Stimulated activated CD8-positive, alpha-beta memory T cell treated with anti-CD3 and anti-CD28 coated beads, Interleukin-7, amount 100 ng/mL, for 4 hours (primary cell): ENCODE data around the gene FRZB.
"Not testable (repeated sequence)": the region's sequence is repeated elsewhere in the genome, so short reads cannot be mapped to it uniquely, and the experiment has no call there.

Experiments
- DNase-seq, 2 donors: peaks; one replicate each; pipeline ENCODE4 v3.0.0-alpha.2; 2020; ENCODE audit warnings: low read depth in 2 of 2

Gene FRZB, protein sequence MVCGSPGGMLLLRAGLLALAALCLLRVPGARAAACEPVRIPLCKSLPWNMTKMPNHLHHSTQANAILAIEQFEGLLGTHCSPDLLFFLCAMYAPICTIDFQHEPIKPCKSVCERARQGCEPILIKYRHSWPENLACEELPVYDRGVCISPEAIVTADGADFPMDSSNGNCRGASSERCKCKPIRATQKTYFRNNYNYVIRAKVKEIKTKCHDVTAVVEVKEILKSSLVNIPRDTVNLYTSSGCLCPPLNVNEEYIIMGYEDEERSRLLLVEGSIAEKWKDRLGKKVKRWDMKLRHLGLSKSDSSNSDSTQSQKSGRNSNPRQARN

DNA sequence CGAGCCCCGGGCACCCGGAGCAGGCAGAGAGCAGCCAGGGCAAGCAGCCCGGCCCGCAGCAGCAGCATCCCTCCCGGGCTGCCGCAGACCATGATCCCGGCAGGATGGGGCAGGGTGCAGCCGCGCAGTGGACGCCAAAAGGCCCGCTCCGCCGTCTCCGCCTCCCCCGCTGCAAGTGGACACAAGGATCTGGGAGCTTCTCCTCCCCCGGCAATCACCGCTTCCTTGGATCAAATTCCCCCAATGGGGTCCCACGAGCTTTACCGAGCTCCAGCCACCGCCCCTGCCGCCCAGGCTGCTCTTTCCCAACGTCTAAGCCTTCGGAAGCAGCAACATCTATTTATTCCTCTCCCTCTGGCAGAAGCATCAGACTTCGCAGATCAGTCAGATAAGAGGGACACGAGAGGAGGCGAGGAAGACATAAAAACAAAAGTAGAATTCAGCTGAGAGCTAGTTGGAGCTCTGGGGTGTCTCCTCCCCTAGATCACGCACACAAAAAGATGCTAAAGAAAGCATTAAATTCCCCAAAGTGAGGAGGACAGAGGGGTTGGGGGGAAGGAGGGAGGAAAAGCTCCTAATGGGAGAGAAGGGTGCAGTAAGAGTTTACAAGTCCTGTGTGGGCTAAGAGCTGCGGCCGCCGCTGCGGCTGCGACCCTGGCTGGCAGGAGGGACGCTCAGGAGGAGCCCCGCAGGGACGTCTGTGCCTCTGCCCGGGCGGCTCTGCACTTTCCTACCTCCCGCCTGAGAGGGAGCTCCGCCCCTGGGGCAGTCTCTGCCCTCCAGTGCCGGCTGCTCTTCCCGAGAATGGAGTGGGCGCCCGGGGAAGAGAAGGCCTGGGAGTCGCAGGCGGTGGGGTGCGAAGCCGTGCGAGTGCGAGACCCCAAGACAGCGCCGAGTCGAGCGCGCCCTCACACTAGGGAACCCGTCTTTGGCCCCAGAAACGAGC is at the start of gene FRZB:
Gene FRZB (minus strand): TSS at position 177 of the 946 bp plus-strand sequence. CDS start 85 bp downstream, at position 92.
- no peak for DNase-seq

DNA sequence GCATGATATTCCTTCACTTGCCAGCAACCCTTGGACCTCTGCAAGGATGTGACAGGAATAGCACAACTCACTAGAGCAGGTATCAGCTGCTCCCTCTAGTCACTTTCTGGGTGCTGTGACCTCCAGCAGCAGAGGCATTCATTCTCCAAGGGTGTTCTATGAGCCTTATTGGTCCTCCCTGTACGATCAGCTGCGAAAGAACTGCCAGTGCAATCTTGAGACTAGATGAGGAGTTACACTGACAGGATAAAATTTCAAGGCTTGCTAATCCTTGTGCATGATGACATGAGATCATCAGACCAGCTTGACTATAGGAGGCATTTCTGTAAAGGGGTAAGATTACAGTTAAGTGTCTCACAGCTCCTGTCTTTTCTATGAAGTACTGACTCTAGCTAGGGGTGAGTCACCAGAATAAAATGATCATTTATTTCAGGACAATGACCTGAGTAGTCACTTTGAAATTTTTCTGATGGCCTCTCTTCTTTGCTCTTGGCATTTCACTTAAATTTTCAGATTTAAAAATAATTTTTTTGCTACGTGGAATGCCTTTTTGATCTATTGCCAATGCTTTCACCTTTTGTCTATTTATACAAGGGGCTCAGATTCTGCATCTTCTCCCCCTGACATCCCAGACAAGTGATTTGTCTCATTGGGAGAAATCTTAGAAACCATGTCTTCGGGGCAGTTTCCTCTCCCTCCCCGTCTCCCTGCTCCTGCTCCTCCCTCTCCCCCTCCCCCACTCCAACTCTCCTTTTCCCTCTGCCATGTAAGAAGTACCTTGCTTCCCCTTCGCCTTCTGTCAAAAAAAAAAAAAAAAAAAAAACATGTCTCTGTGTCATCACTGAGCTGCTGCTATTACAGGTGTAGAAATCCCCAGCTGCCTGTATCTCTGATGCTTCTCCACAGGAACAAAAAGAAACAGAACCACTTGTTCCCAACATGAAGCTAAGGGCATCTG is 49.2 kb upstream of the FRZB start:
- no peak for DNase-seq

DNA sequence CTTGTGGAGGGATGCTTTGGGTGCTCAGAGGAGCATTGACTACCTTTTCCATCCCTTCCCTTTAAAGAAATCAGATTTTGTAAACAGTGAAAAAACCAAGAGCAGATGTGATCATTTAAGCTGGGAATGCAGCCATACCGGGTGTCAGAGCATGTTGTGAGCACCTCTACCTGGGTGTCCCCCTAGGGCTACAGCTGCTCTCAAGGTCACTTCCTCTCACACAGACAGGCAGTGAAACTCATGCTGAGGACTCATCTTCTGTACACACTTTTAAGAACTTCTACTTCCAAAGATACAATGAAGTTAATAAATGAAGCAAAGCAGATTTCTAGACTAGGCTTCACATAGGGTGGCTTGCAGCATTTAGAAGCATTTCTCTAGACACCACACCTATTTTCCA is 48.4 kb upstream of the FRZB start:
- DNase-seq = no peak

DNA sequence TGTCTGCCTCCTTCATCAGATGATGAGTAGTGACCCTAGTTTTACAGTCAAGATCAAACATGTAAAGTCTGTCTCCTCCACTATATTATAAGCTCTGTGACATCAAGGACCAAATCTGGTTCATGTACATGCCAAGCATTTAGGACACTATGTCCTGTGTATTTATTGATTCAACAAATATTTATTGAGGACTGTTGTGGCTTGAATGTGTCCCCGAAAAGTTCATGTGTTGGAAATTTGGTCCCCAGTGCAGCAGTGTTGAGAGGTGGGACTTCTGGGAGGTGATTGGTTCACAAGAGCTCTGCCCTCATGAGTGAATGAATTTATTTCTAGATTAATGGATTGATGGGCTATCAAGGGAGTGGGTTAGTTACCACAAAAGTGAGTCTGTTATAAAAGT is 46.6 kb upstream of the FRZB start:
- no peak for DNase-seq

DNA sequence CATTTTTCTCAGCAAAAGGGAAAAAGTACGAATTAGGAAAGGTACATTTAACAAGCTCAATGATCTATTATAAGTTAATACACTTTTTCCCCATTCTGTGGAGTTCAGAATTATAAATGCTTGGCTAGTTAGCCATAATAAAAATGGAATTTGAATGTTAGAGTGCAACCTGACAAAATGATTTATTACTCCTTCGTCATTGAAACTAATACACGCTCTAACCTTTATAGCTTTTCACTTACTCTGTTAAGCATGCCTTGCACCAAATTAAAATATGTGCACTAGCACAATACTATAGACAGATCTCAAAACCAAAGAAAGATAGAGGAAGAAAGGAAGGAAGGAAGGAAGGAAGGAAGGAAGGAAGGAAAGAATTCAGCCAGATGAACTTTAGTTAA is 46.1 kb upstream of the FRZB start:
- no peak for DNase-seq

DNA sequence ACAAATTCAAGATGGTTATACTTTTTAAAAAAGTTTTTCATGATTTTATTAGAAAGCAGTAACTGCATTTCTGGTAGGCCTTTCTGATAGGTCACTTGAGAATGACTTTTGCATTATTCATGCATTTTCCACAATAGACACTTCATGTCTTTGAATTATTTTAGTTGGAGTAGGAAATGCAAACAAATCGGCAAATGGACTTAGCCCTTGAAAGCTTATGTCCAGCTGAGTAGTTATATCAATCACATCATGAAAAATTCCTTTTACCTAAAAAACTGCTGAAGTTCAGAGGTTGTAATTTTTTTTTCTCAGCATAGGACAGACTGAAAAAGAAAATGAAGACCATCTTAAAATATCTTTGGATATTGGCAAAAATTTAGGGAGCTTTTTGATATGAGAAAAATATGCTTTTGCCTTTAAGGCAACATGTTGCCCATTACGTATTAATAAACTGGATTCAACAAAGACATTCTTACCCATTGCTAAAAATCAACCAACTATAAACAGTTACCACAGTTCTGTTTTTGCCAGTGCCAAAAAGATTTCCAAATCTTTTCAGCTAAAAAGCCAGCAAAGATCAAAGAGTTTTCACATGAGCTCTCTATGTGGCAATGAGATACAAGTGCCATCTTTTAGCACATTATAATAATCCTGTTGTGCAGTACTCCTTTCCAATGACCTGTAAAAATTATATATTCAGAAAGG is 45.5 kb upstream of the FRZB start:
- DNase-seq = no peak

DNA sequence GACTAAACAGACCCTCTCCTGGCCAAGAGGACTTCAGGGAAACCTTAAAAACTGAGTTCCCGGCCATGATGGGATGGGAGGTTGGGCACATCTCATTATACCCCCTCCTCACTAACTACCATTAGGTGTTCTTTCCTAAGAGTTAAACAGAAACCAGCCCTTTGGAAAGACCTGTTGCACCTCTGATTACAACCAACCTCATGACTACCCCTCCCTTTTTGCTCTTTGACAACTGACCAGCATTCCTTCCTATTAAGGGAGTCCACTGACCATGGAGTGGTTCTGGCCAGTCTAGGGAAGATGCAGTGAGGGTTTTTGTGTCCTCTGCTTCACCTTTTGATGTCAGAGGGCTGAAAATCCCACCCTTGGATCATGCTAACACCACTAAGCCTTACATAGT is 44.5 kb upstream of the FRZB start:
- DNase-seq = no peak

DNA sequence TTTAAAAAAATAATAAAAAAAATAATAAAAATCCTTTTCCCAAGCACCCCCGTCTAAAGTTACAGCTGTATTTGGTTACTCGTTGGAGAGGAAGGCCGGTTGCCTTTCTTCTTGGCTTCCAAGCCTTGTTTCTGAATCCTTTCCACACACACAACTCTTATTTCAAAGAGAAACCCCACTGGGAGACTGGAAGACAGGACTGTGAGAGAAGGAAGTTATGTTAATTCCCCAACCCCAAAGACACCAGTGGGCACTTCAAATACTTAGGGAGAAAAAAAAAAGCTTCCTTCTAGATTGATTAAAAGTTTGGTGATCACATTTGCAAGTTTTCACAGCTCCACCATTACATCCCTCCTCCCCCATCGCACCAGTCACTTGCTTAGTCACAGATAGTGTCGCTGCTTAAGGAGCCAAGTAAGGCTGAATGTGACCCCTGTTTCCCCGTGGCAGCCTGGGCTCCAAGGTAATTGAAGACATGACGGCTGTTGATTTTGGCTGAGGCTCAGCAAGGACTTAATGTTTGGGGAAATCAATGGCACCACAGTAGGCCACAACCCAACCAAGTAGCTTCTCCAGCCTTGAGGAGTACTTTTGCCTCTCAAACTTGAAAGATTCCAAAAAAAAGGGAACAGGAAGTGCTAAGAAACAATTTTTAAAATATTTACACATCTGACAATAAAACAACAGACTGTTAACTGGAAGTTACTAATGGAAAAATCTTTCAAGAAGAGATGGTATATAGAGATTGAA is 40.8 kb upstream of the FRZB start:
- DNase-seq = no peak

DNA sequence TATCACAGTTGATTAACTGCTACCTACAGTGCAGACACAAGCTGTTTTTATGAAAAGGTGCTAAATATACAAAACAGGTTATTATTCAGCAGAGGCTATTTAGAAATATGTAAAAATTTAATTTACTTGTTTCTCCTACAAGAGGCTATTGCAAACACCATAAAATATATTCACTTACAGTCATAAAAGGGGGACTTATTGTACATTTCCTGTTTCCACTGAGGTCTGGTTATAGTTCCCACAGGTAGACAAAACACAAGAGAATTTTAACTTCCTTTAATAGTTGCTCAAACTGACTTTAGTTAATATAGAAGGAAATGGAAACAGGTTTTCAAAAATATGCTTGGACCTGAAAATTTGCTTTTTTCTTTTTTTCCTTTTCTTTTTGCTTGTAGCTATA is 40.0 kb upstream of the FRZB start:
- DNase-seq = no peak

DNA sequence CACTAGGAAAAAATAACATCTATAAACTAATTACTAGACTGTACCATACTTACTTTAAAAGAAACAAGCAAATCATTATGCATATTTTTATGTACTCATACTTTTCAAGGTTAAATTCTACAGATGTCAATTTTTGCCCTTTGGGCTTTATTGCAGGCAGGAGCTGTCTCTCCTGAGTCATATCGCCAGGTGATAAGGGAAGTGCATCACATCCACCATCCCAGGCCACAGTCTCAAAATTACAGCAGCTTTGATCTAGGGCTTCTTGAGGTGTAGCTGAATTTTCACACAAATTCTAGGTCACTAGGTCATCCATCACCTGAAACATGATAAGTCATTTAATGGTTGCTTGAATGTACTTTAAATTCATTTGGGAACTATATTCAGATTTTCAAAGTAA is 38.4 kb upstream of the FRZB start:
- DNase-seq = no peak

DNA sequence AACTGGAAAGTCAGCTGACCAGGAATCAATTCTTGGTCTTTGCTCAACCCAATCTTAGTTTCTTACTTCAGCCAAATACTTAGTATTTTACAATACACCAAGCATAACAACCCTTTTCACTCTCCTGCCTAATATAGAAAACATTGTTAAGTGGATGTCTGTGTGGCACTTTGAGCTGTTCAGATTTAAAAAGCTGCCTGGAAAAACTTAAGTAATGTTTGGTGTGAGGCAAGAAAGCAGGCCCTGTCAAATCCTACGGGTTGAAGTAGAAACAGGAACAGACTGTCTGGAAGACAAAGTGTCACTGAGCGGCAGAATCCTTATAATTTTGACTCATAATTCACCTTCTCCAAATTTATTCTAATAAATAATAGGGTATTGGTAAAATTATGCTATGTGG is 37.1 kb upstream of the FRZB start:
- no peak for DNase-seq

DNA sequence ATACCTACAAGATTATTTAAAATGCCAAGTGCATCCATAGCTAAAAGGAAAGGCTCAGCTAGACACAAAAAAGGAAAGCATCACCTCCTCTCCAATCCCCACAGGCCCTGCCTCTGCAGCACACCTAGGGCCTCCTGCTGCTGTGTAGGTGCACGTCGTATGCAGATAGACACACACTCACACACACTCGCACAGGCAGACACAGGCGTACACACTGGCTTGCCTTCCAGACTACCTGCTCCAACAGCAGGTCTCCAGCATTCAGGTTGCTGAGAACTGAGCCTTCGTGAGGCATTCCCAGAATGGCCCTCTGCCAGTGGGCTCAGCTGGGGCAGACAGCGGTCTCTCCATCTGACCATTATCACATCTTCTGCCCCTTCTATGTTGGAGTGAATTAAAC is 35.3 kb upstream of the FRZB start:
- DNase-seq = no peak

DNA sequence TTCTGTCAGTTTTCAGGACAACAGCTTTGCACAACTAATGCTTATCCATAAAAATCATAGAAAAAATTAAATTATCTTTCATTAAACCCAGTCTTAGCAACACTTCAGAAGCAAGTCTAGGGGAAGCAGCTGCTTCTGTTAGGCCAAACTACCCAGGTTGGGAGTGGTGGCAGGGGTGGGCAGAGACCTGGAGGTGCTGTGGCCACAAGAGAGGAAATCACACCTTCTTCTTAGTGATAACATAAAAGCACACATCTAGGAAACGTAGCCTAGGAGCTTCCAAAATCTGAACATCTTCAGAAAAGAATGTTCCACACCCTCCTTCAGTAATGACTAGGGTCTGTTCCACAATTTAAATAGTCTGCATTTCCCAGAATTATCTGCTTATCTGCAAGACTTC is 32.3 kb upstream of the FRZB start:
- no peak for DNase-seq

DNA sequence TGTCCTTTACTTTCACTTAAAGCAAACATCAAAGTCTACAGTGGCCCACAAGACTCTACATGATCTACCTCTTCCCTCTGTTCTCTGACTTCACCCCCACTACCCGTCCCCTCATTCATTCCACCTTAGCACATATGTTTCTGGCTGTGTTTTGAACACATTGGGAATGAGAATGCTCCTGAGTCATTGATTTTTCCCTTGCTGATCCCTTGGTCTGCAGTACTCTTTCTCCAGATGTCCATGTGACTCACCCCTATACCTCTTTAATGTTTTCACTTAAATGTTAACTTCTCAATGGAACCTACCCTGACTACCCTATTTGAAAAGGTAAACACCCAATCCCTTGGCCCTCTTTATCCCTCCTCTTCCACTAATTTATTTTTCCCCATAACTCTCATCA is 30.7 kb upstream of the FRZB start:
- no peak for DNase-seq

DNA sequence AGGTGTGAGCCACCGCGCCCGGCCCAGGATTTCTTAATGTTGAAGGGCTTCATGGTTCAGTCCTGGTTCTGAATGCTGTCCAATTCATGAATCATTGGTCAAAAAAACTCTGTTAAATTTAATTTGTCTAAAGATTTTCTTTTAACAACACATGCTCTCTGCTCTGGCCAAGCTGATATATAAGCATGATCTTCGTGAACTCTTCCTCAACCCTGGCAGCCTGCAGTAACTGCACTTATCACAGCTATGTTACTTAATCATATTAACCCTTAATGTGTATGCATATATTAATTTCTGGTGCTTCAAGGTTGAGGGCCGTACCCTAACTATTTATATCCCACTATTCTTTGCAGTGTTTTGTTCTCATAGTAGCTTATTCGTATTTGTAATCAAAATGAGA is 29.4 kb upstream of the FRZB start:
- no peak for DNase-seq

DNA sequence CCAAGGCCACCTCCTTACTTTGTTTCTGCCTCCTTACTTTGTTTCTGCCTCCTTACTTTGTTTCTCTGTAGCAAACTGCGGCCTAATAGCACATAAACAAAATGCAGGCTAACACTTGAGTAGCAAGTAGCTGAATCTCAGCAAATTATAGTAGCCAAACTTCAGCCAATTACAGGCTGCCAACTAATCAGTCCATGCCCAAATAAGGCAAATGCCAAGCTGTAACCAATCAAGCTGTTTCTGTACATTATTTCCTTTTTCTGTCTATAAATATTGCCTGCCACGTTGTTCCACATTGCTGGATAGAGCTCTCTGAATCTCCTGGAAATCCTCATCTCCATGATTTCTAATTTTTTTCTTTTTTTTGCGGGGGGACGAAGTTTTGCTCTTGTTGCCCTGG is 28.7 kb upstream of the FRZB start:
- no peak for DNase-seq

DNA sequence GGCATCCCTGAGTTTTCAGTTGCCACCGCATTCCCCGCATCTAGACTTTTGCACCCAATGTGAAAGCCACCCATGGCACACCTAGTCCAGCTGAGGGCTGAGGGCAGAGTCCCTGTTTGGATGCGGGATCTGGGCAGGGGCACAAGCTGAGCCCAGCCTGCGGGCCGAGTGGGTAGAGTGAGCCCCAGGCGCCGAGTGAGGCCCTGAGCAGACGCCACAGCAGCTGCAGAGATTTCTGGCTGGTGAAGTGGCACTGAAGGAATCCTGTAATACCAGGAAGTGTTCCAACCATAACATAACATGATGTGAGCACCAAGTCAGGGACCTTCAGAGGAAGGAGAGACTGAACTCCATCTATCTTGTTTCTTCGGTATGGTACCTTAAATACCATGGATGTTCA is 27.7 kb upstream of the FRZB start:
- DNase-seq = no peak

DNA sequence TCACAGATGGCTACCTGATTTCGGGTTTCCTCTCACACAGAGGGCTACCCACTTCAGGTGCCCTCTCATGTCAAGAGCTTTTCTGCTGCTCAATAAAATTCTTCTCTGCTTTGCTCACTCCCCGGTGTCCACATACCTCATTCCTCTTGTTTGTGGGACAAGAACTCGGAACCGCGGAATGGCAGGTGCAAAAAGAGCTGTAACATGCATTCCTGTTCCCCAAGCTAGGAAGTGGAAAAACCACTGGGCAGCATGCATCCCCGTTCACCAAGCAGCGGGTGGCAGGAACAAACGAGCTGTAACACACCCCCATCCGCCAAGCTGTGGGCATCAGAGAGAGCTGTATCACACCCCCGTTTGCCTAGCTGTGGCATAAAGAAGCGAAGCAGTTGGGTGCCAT is 27.2 kb upstream of the FRZB start:
- no peak for DNase-seq

DNA sequence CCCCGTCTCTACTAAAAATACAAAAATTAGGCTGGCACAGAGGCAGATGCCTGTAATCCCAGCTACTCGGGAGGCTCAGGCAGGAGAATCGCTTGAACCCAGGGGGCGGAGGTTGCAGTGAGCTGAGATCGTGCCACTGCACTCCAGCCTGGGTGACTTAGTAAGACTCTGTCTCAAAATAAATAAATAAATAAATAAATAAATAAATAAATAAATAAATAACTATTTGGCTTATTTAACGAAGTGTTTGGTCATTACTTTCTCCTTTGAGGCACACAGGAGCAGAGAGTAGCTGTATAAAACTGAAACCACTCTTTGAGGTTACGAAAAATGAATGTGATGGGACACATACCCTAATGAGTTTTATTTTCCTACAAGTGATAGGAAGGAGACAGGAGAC is 26.6 kb upstream of the FRZB start:
- DNase-seq = not testable (repeated sequence)

DNA sequence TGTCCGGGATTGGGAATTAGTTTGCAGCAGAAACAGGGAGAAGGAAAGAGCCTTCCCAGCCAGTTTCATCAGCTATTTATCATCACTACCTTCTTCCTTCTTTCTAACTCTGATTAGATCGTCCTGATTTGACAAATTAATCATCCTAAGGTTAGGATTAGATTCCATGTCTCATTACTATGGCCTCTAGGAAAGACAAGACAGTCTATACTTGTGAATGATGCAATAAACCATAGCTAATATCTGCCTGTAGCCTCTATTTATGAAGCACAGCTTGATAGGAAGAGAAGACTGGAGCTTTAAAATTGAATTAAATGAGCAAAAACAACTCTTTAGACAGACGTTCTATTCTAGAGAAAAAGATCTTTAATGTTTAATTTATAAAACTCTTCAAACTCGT is 25.2 kb upstream of the FRZB start:
- no peak for DNase-seq
